IMR-90 (cell line): ENCODE data around the gene INCENP. TPM values are rescaled to one million over a fixed set of nuclear protein-coding genes. Genes with fewer than 3 reads are reported as not detected.

Experiments used
- ATAC-seq: fragments of 200-7000 bp; cut with Tn5 transposase; 2 replicates; pipeline ENCODE4 v1.9.1; 2020; ENCODE audit warnings: low read depth, mild to moderate bottlenecking, moderate library complexity
- BruUV-seq: library from RNA; stranded (reverse); fragments of 400-500 nt; replicated peaks from 2 replicates; lab custom pipeline; 2021; lab: Mats Ljungman, UMichigan
- CTCF ChIA-PET: fragments of 300-600 bp; formaldehyde crosslinking; extraction: SDS; loops from one replicate; lab custom pipeline; 2021; ENCODE audit warnings: antibody characterized with exemption; lab: Yijun Ruan, JAX
- POLR2A ChIA-PET: fragments of 300-600 bp; sonication (Branson Sonifier 250); formaldehyde crosslinking; loops from one replicate; lab custom pipeline; 2022; ENCODE audit warnings: antibody characterized with exemption; ENCODE audit not compliant: unreplicated experiment; lab: Charles Lee
- DNase-seq: peaks from one replicate; pipeline ENCODE4 v3.0.0; 2013
- H2AFZ ChIP-seq: replicated peaks from 2 replicates; pipeline ENCODE3; 2013; ENCODE audit warnings: low read length, mild to moderate bottlenecking; ENCODE audit not compliant: poor library complexity
- H2AK5ac ChIP-seq: 2 replicates; pipeline ENCODE4 v1.6.1; 2013; ENCODE audit warnings: low read depth, low read length, inconsistent platforms
- H2AK9ac ChIP-seq: replicated peaks from 2 replicates; pipeline ENCODE3; 2013; ENCODE audit warnings: mild to moderate bottlenecking, low read depth, low read length, moderate library complexity; ENCODE audit not compliant: poor library complexity
- H2BK120ac ChIP-seq: 2 replicates; pipeline ENCODE4 v1.6.1; 2013; ENCODE audit warnings: low read depth, low read length, inconsistent platforms
- H2BK15ac ChIP-seq: 3 replicates; pipeline ENCODE4 v1.6.1; 2013; ENCODE audit warnings: low read depth, low read length, inconsistent platforms
- H2BK20ac ChIP-seq: 2 replicates; pipeline ENCODE4 v1.6.1; 2013; ENCODE audit warnings: low read depth, mild to moderate bottlenecking, inconsistent platforms, low read length, moderate library complexity
- H2BK5ac ChIP-seq: 2 replicates; pipeline ENCODE4 v1.6.1; 2013; ENCODE audit warnings: mild to moderate bottlenecking, low read depth, low read length, inconsistent platforms; ENCODE audit not compliant: poor library complexity, severe bottlenecking
- H3K14ac ChIP-seq: replicated peaks from 2 replicates; pipeline ENCODE4 v1.6.1; 2013; ENCODE audit warnings: low read depth, low read length, inconsistent platforms
- H3K18ac ChIP-seq: 2 replicates; pipeline ENCODE4 v1.6.1; 2013; ENCODE audit warnings: low read depth, low read length, control low read depth
- H3K23ac ChIP-seq: 2 replicates; pipeline ENCODE4 v1.6.1; 2013; ENCODE audit warnings: low read depth, low read length, inconsistent platforms
- H3K27ac ChIP-seq: 2 replicates; pipeline ENCODE4 v1.5.1; 2013; ENCODE audit warnings: mild to moderate bottlenecking, control low read depth, low read length; ENCODE audit not compliant: insufficient read depth
- H3K27me3 ChIP-seq: 2 replicates; pipeline ENCODE4 v1.6.1; 2013; ENCODE audit warnings: low read length; ENCODE audit not compliant: control insufficient read depth, insufficient read depth
- H3K36me3 ChIP-seq: 2 replicates; pipeline ENCODE4 v1.6.1; 2013; ENCODE audit warnings: low read length, mixed read lengths; ENCODE audit not compliant: control insufficient read depth, insufficient read depth
- H3K4ac ChIP-seq: 2 replicates; pipeline ENCODE4 v1.6.1; 2013; ENCODE audit warnings: low read depth, low read length, inconsistent platforms
- H3K4me1 ChIP-seq: 2 replicates; pipeline ENCODE4 v1.6.1; 2013; ENCODE audit warnings: low read length, mixed read lengths; ENCODE audit not compliant: control insufficient read depth, insufficient read depth
- H3K4me2 ChIP-seq: 2 replicates; pipeline ENCODE4 v1.6.1; 2013; ENCODE audit warnings: low read depth, mild to moderate bottlenecking, control low read depth, low read length, moderate library complexity
- H3K4me3 ChIP-seq: 2 replicates; pipeline ENCODE4 v1.5.1; 2013; ENCODE audit warnings: low read depth, mild to moderate bottlenecking, control low read depth, low read length, moderate library complexity; ENCODE audit not compliant: insufficient read depth
- H3K56ac ChIP-seq: 2 replicates; pipeline ENCODE4 v1.6.1; 2013; ENCODE audit warnings: low read length, inconsistent platforms; ENCODE audit not compliant: insufficient read depth; ENCODE audit errors: extremely low read depth
- H3K79me1 ChIP-seq, 2 experiments: 2 replicates each; pipeline ENCODE4 v1.6.1; 2013; ENCODE audit warnings: low read length in 2 of 2, inconsistent platforms in 1 of 2, low read depth in 1 of 2
- H3K9ac ChIP-seq: 2 replicates; pipeline ENCODE4 v1.6.1; 2013; ENCODE audit warnings: low read depth, low read length, control low read depth
- H3K9me1 ChIP-seq: 2 replicates; pipeline ENCODE4 v1.6.1; 2013; ENCODE audit warnings: low read length, inconsistent platforms; ENCODE audit not compliant: insufficient read depth
- H3K9me3 ChIP-seq: 2 replicates; pipeline ENCODE4 v1.6.1; 2013; ENCODE audit warnings: low read length; ENCODE audit not compliant: control insufficient read depth, insufficient read depth
- H4K20me1 ChIP-seq: 2 replicates; pipeline ENCODE4 v1.6.1; 2013; ENCODE audit warnings: low read length, inconsistent platforms; ENCODE audit not compliant: insufficient read depth
- H4K5ac ChIP-seq: 2 replicates; pipeline ENCODE4 v1.6.1; 2013; ENCODE audit warnings: mild to moderate bottlenecking, low read depth, low read length, control low read depth
- H4K8ac ChIP-seq, 2 experiments: 2 replicates each; pipeline ENCODE4 v1.6.1; 2013; ENCODE audit warnings: low read depth in 2 of 2, low read length in 2 of 2, control low read depth in 1 of 2, inconsistent platforms in 1 of 2
- H4K91ac ChIP-seq: 2 replicates; pipeline ENCODE4 v1.6.1; 2013; ENCODE audit warnings: low read depth, low read length, inconsistent platforms; ENCODE audit not compliant: insufficient read depth
- BHLHE40 ChIP-seq: fragments of 150-350 bp; IDR thresholded peaks from 2 replicates; pipeline ENCODE4 v1.6.1; 2016; ENCODE audit warnings: mild to moderate bottlenecking, low read depth, low read length
- CEBPB ChIP-seq: IDR thresholded peaks from 2 replicates; pipeline ENCODE4 v1.6.1; 2012; ENCODE audit warnings: low read depth, low read length, improper control_type of control experiment
- CHD1 ChIP-seq: IDR thresholded peaks from 2 replicates; pipeline ENCODE4 v1.6.1; 2012; ENCODE audit warnings: low read depth, low read length, improper control_type of control experiment
- FOS ChIP-seq: fragments of 150-350 bp; IDR thresholded peaks from 2 replicates; pipeline ENCODE4 v1.6.1; 2016; ENCODE audit warnings: low read depth, low read length
- MAFK ChIP-seq: IDR thresholded peaks from 2 replicates; pipeline ENCODE4 v1.6.1; 2012; ENCODE audit warnings: low read depth, low read length, improper control_type of control experiment
- MAZ ChIP-seq: IDR thresholded peaks from 2 replicates; pipeline ENCODE4 v1.6.1; 2012; ENCODE audit warnings: low read depth, mild to moderate bottlenecking, low read length, improper control_type of control experiment, moderate library complexity, borderline replicate concordance
- MXI1 ChIP-seq: IDR thresholded peaks from 2 replicates; pipeline ENCODE4 v1.6.1; 2012; ENCODE audit warnings: low read depth, mild to moderate bottlenecking, low read length, moderate library complexity, borderline replicate concordance
- NFE2L2 ChIP-seq: fragments of 150-350 bp; IDR thresholded peaks from 2 replicates; pipeline ENCODE4 v1.6.1; 2016; ENCODE audit warnings: low read depth, mild to moderate bottlenecking, low read length
- POLR2A ChIP-seq: IDR thresholded peaks from 2 replicates; pipeline ENCODE4 v1.6.1; 2012; ENCODE audit warnings: mild to moderate bottlenecking, low read depth, low read length
- RAD21 ChIP-seq: IDR thresholded peaks from 2 replicates; pipeline ENCODE4 v1.6.1; 2012; ENCODE audit warnings: low read length, improper control_type of control experiment
- RCOR1 ChIP-seq: IDR thresholded peaks from 2 replicates; pipeline ENCODE4 v1.6.1; 2012; ENCODE audit warnings: mild to moderate bottlenecking, low read length, improper control_type of control experiment; ENCODE audit not compliant: insufficient replicate concordance
- RFX5 ChIP-seq: IDR thresholded peaks from 2 replicates; pipeline ENCODE4 v1.8.0; 2012; ENCODE audit warnings: low read depth, mild to moderate bottlenecking, low read length, moderate library complexity
- SMC3 ChIP-seq: fragments of 150-350 bp; IDR thresholded peaks from 2 replicates; pipeline ENCODE4 v1.6.1; 2016; ENCODE audit warnings: low read depth, mild to moderate bottlenecking, antibody characterized with exemption, low read length, moderate library complexity
- WGBS, 2 experiments: methylation state at CpG; one replicate each; pipeline versions ENCODE4 v1.1.5 to v1.1.7; 2013; ENCODE audit warnings: missing lambda C conversion rate in 2 of 2; ENCODE audit not compliant: insufficient read length in 1 of 2; ENCODE audit errors: extremely low coverage in 2 of 2; 5-methylcytosine and 5-hydroxymethylcytosine counted together
- dilution Hi-C: fragments of 300-500 bp; cut with HindIII; formaldehyde crosslinking; loops from one replicate; pipeline ENCODE4 v1.14.3; 2018; ENCODE audit warnings: low sequenced_read_pairs; ENCODE audit not compliant: unreplicated experiment
- in situ Hi-C: fragments of 300-500 bp; cut with MboI; formaldehyde crosslinking; loops from 3 replicates; pipeline ENCODE4 v1.14.3; 2019; ENCODE audit warnings: low sequenced_read_pairs, inconsistent platforms, mixed read lengths
- intact Hi-C: fragments of 100-400 bp; cut with micrococcal nuclease; formaldehyde crosslinking; loops from 2 replicates; pipeline ENCODE4 v1.10.0; 2022
- polyA plus RNA-seq, 3 experiments: library from polyadenylated mRNA; depleted of rRNA; stranded (reverse); fragments of >200 nt; gene quantifications; 2 replicates each; pipeline ENCODE4 v1.2.3, GENCODE V29; 2012; ENCODE audit warnings: low replicate concordance in 1 of 3
- total RNA-seq: library from RNA; depleted of rRNA; stranded (reverse); fragments of >200 nt; gene quantifications from 2 replicates; pipeline ENCODE4 v1.2.3, GENCODE V29; 2012
- TF ChIP-seq, protein P1 (sequence below): fragments of 150-350 bp; IDR thresholded peaks from 2 replicates; pipeline ENCODE4 v1.6.1; 2017; ENCODE audit warnings: mild to moderate bottlenecking, antibody characterized with exemption, low read length, low read depth
- TF ChIP-seq, protein P2 (sequence below): fragments of 150-350 bp; IDR thresholded peaks from 2 replicates; pipeline ENCODE4 v1.6.1; 2016; ENCODE audit warnings: low read depth, mild to moderate bottlenecking, low read length, moderate library complexity, borderline replicate concordance
- TF ChIP-seq, protein P3 (sequence below): conservative IDR thresholded peaks from 2 replicates; pipeline ENCODE4 v1.5.1; 2012; ENCODE audit warnings: mild to moderate bottlenecking, low read depth, low read length, improper control_type of control experiment

Gene INCENP
- total and polyA plus RNA-seq, 2 of the 4 experiments (the other 2 are of a cell fraction): 18.6 to 23.8 TPM

DNA sequence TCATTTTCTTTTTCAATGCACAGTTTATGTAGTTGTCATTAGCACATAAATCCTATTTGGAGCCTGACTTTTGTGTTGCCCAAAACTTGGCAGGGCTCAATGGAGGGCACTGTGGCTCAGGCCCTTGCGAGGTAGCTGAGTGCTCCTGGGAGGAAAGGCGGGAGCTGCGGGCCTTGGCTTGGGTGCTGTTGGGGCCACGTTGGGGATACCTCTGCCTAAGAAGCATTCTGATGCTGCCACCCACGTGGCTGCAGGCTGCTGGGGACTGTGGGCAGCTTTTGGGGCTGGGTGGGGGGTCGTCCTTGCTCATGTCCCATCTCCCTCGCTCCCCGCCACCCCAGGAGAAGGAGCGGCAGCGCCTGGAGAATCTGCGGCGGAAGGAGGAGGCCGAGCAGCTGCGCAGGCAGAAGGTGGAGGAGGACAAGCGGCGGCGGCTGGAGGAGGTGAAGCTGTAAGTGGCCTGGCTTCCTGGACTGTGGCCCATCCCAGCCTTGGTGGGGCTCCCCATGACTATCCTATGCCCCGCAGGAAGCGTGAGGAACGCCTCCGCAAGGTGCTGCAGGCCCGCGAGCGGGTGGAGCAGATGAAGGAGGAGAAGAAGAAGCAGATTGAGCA lies 20.9 kb downstream of the INCENP start:
- Histone ChIP-seq H3K79me1 (peaks cover 4 to 10% of the 10 kb centered on the region in 2 experiments; a peak in 3 of 4 replicates), H3K18ac (no peak overlapping the region), H2BK5ac (no peak overlapping the region), H3K36me3 (peaks cover 53% of the 10 kb centered on the region), H2AK5ac (no peak overlapping the region), H3K4me3 (no peak overlapping the region), H2BK20ac (no peak overlapping the region), H3K14ac (no peak overlapping the region), H3K27ac (no peak overlapping the region), H4K5ac (no peak overlapping the region), H3K9me1 (no peaks in the 10 kb centered on the region), H3K23ac (no peak overlapping the region), H3K56ac (no peak overlapping the region), H3K4ac (no peak overlapping the region), H3K4me2 (no peak overlapping the region), H2BK120ac (no peak overlapping the region), H3K9ac (no peak overlapping the region), H2AK9ac (no peak overlapping the region), H4K8ac (no peak overlapping the region), H3K27me3 (no peaks in the 10 kb centered on the region), H2BK15ac (no peak overlapping the region), H3K4me1 (no peaks in the 10 kb centered on the region), H4K91ac (no peak overlapping the region), H4K20me1 (no peaks in the 10 kb centered on the region), H3K9me3 (no peaks in the 10 kb centered on the region), H2AFZ (no peak overlapping the region)
- TF ChIP-seq, protein P1, sequence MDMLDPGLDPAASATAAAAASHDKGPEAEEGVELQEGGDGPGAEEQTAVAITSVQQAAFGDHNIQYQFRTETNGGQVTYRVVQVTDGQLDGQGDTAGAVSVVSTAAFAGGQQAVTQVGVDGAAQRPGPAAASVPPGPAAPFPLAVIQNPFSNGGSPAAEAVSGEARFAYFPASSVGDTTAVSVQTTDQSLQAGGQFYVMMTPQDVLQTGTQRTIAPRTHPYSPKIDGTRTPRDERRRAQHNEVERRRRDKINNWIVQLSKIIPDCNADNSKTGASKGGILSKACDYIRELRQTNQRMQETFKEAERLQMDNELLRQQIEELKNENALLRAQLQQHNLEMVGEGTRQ: no peak
- TF ChIP-seq RCOR1: no peak
- TF ChIP-seq, protein P2, sequence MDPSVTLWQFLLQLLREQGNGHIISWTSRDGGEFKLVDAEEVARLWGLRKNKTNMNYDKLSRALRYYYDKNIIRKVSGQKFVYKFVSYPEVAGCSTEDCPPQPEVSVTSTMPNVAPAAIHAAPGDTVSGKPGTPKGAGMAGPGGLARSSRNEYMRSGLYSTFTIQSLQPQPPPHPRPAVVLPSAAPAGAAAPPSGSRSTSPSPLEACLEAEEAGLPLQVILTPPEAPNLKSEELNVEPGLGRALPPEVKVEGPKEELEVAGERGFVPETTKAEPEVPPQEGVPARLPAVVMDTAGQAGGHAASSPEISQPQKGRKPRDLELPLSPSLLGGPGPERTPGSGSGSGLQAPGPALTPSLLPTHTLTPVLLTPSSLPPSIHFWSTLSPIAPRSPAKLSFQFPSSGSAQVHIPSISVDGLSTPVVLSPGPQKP: no peak
- TF ChIP-seq MAZ: no peak
- TF ChIP-seq MXI1: no peak
- TF ChIP-seq NFE2L2: no peak
- no peak for TF ChIP-seq FOS
- no peak for TF ChIP-seq CHD1
- TF ChIP-seq RAD21: no peak
- TF ChIP-seq, protein P3, sequence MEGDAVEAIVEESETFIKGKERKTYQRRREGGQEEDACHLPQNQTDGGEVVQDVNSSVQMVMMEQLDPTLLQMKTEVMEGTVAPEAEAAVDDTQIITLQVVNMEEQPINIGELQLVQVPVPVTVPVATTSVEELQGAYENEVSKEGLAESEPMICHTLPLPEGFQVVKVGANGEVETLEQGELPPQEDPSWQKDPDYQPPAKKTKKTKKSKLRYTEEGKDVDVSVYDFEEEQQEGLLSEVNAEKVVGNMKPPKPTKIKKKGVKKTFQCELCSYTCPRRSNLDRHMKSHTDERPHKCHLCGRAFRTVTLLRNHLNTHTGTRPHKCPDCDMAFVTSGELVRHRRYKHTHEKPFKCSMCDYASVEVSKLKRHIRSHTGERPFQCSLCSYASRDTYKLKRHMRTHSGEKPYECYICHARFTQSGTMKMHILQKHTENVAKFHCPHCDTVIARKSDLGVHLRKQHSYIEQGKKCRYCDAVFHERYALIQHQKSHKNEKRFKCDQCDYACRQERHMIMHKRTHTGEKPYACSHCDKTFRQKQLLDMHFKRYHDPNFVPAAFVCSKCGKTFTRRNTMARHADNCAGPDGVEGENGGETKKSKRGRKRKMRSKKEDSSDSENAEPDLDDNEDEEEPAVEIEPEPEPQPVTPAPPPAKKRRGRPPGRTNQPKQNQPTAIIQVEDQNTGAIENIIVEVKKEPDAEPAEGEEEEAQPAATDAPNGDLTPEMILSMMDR: no peak
- TF ChIP-seq BHLHE40: no peak
- no peak for TF ChIP-seq RFX5
- no peak for TF ChIP-seq SMC3
- no peak for TF ChIP-seq MAFK
- TF ChIP-seq CEBPB: no peak
- TF ChIP-seq POLR2A: no peak
- DNase-seq: no peak
- in situ Hi-C loops (no loop called here), intact Hi-C loops (no loop called here), dilution Hi-C loops (no loop called here)
- CTCF ChIA-PET: no interaction called here
- BruUV-seq: no TSS peak
- 81% methylated on average over 4 of the region's 24 CpGs; no CpG with 5 or more reads in 1 of the 2 experiments for WGBS, 2 experiments
- POLR2A ChIA-PET: no interaction called here
- ATAC-seq: no peak
